Fibroblast of lung (primary cell): Measurements from ENCODE around the gene ZNF862. TPM values are rescaled to one million over a fixed set of nuclear protein-coding genes. Genes with fewer than 3 reads are reported as not detected.

ENCODE experiments used
- DNase-seq, 2 donors: peaks; one replicate each; pipeline versions ENCODE4 v3.0.0 to v3.0.0-alpha.2; 2010; ENCODE audit warnings: low read depth in 2 of 2
- H2AFZ ChIP-seq: 2 replicates; pipeline ENCODE4 v1.5.1; 2012; ENCODE audit warnings: low read length, control low read depth, inconsistent platforms
- H3K27ac ChIP-seq: 2 replicates; pipeline ENCODE4 v1.5.1; 2011; ENCODE audit warnings: low read length, control low read depth; ENCODE audit not compliant: insufficient read depth
- H3K27me3 ChIP-seq: 2 replicates; pipeline ENCODE4 v1.5.1; 2011; ENCODE audit warnings: mild to moderate bottlenecking, low read length; ENCODE audit not compliant: control insufficient read depth, insufficient read depth
- H3K36me3 ChIP-seq: 2 replicates; pipeline ENCODE4 v1.5.1; 2011; ENCODE audit warnings: low read length; ENCODE audit not compliant: control insufficient read depth, insufficient read depth
- H3K4me1 ChIP-seq: 2 replicates; pipeline ENCODE4 v1.5.1; 2011; ENCODE audit warnings: low read length; ENCODE audit not compliant: control insufficient read depth, insufficient read depth; ENCODE audit errors: extremely low read depth
- H3K4me2 ChIP-seq: 2 replicates; pipeline ENCODE4 v1.5.1; 2011; ENCODE audit warnings: low read length, control low read depth; ENCODE audit not compliant: insufficient read depth; ENCODE audit errors: extremely low read depth
- H3K4me3 ChIP-seq, 4 experiments: fragments of 200-600 bp in 1 of 4; sonication (generic) in 1 of 4; replicated peaks in 1 of 4; 2 replicates each; pipeline ENCODE4 v1.5.1; 2011 to 2016; ENCODE audit warnings: low read length in 4 of 4, low read depth in 3 of 4, mild to moderate bottlenecking in 3 of 4, control low read depth in 2 of 4, inconsistent platforms in 1 of 4, mixed read lengths in 1 of 4; ENCODE audit not compliant: insufficient read depth in 1 of 4; ENCODE audit errors: control extremely low read depth in 1 of 4
- H3K79me2 ChIP-seq: 2 replicates; pipeline ENCODE4 v1.5.1; 2012; ENCODE audit warnings: mild to moderate bottlenecking, low read length, inconsistent platforms; ENCODE audit not compliant: control insufficient read depth, insufficient read depth
- H3K9ac ChIP-seq: 2 replicates; pipeline ENCODE4 v1.5.1; 2011; ENCODE audit warnings: mild to moderate bottlenecking, low read length, control low read depth; ENCODE audit not compliant: insufficient read depth
- H3K9me3 ChIP-seq: 2 replicates; pipeline ENCODE4 v1.5.1; 2012; ENCODE audit warnings: low read depth, low read length; ENCODE audit not compliant: control insufficient read depth, insufficient read depth
- H4K20me1 ChIP-seq: 2 replicates; pipeline ENCODE4 v1.5.1; 2011; ENCODE audit warnings: low read length; ENCODE audit not compliant: control insufficient read depth, insufficient read depth; ENCODE audit errors: extremely low read depth
- EZH2 ChIP-seq: IDR thresholded peaks from 2 replicates; pipeline ENCODE4 v1.5.1; 2012; ENCODE audit warnings: low read length, control low read depth, mild to moderate bottlenecking; ENCODE audit errors: missing control alignments
- polyA plus RNA-seq, 2 donors: library from polyadenylated mRNA; depleted of rRNA in 1 of 2; stranded (reverse) in 1 of 2; unstranded in 1 of 2; fragments of >200 nt; gene quantifications; 2 replicates each; pipeline ENCODE4 v1.2.1, GENCODE V29; 2011 to 2012; ENCODE audit warnings: missing spikeins in 1 of 2
- total RNA-seq: library from RNA; depleted of rRNA; stranded (reverse); fragments of >200 nt; gene quantifications from 2 replicates; pipeline ENCODE4 v1.2.1, GENCODE V29; 2014
- TF ChIP-seq, protein P1 (sequence below), 2 donors: IDR thresholded peaks in 1 of 2; conservative IDR thresholded peaks in 1 of 2; 1 replicate in 1 of 2; 2 replicates in 1 of 2; pipeline ENCODE4 v1.5.1; 2011 to 2012; ENCODE audit warnings: low read length in 2 of 2, control low read depth in 1 of 2, inconsistent platforms in 1 of 2, low read depth in 1 of 2, mild to moderate bottlenecking in 1 of 2

ZNF862 gene
- total and polyA plus RNA-seq, 2 donors (not counting 1 experiment from before 2014, with no cell fraction given) = 4.7 to 10.9 TPM

DNA sequence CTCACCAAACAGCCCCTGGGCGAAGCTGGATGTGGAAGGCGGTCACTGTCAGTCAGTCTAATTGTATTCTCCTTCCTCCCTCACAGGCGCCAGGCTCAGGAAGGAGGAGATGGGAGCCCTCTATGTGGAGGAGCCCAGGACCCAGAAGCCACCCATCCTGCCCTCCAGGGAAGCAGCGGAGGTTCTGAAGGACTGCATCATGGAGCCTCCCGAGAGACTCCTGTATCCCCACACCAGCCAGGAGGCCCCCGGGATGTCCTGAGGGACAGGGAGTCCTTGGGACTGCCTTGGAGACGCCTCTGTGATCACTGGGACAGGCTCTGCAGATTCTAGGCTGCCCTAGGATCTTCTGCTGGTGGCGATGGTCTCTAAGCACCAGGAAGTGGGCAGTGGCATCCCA lies 25.8 kb downstream of the ZNF862 start:
- Histone ChIP-seq H4K20me1 (no peaks in the 10 kb centered on the region), H3K9ac (no peak overlapping the region), H3K36me3 (no peaks in the 10 kb centered on the region), H3K4me1 (no peaks in the 10 kb centered on the region), H3K4me2 (no peak overlapping the region), H3K79me2 (no peaks in the 10 kb centered on the region), H3K4me3 (no peak overlapping the region), H3K9me3 (no peaks in the 10 kb centered on the region), H3K27me3 (no peaks in the 10 kb centered on the region), H2AFZ (no peak overlapping the region), H3K27ac (no peak overlapping the region)
- DNase-seq = no peak
- TF ChIP-seq, protein P1, sequence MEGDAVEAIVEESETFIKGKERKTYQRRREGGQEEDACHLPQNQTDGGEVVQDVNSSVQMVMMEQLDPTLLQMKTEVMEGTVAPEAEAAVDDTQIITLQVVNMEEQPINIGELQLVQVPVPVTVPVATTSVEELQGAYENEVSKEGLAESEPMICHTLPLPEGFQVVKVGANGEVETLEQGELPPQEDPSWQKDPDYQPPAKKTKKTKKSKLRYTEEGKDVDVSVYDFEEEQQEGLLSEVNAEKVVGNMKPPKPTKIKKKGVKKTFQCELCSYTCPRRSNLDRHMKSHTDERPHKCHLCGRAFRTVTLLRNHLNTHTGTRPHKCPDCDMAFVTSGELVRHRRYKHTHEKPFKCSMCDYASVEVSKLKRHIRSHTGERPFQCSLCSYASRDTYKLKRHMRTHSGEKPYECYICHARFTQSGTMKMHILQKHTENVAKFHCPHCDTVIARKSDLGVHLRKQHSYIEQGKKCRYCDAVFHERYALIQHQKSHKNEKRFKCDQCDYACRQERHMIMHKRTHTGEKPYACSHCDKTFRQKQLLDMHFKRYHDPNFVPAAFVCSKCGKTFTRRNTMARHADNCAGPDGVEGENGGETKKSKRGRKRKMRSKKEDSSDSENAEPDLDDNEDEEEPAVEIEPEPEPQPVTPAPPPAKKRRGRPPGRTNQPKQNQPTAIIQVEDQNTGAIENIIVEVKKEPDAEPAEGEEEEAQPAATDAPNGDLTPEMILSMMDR (conservative IDR thresholded peaks at IDR 0.05 in 1 of 2, IDR thresholded peaks at IDR 0.05 in 1 of 2; ENCODE audit: low read depth in 1 of 2, low read length in 2 of 2) = no peak
- no peak for TF ChIP-seq EZH2

DNA sequence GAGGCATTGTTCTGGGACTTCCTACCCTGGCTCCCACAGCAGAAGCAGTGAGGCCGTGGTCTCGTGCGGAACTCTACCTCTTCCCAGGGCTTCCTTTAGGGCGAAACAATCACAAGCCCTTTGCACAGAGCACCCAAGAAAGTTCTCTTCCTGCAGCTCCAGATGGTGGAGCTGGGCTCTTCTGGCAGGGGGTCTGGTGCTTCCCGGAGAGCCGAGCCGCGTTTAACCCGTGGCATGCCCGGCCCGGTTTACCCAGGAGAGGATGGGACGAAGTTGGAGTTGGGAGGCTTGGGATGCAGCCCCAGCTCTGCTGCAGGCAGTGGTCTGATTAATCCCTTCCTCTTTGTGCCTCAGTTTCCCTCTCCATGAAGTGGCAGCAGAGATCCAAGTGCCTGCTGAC lies 26.6 kb downstream of the ZNF862 start:
- DNase-seq = no peak
- Histone ChIP-seq H2AFZ (no peak overlapping the region), H3K9me3 (no peaks in the 10 kb centered on the region), H3K4me3 (no peak overlapping the region), H3K27ac (no peak overlapping the region), H3K4me2 (no peak overlapping the region), H4K20me1 (no peaks in the 10 kb centered on the region), H3K79me2 (no peaks in the 10 kb centered on the region), H3K27me3 (no peaks in the 10 kb centered on the region), H3K4me1 (no peaks in the 10 kb centered on the region), H3K36me3 (no peaks in the 10 kb centered on the region), H3K9ac (no peak overlapping the region)
- TF ChIP-seq, protein P1 (conservative IDR thresholded peaks at IDR 0.05 in 1 of 2, IDR thresholded peaks at IDR 0.05 in 1 of 2; ENCODE audit: low read depth in 1 of 2, low read length in 2 of 2) = no peak
- TF ChIP-seq EZH2 = no peak

DNA sequence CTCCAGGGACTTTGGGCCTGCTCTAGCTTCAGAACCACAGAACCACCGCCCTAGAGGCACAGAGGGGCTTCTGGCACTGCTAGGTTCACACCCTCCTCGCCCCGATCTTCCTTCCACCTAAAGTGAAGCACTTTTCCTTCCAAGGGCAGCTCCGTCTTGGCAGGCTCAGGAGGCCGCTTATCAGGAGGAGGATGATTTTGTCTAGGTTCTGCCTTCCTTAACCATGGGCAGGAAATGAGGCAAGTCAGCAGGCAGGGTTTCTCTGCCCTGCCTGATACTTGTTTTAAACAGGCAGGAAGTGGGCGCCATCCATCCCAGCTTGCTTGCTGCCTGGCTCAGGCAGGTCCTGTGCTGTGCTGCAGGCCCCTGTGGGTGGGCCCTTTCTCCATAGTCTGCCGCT lies 27.3 kb downstream of the ZNF862 start:
- no peak overlapping the region for H3K9ac ChIP-seq
- no peak for TF ChIP-seq EZH2
- TF ChIP-seq, protein P1 (conservative IDR thresholded peaks at IDR 0.05 in 1 of 2, IDR thresholded peaks at IDR 0.05 in 1 of 2; ENCODE audit: low read depth in 1 of 2, low read length in 2 of 2) = no peak
- H4K20me1 ChIP-seq = no peaks in the 10 kb centered on the region
- no peaks in the 10 kb centered on the region for H3K36me3 ChIP-seq
- no peaks in the 10 kb centered on the region for H3K79me2 ChIP-seq
- H3K27ac ChIP-seq = no peak overlapping the region
- no peaks in the 10 kb centered on the region for H3K9me3 ChIP-seq
- peak in 1 of 2 donors; percentile 20 for DNase-seq
- H2AFZ ChIP-seq = no peak overlapping the region
- H3K27me3 ChIP-seq = no peaks in the 10 kb centered on the region
- H3K4me3 ChIP-seq = no peak overlapping the region
- no peaks in the 10 kb centered on the region for H3K4me1 ChIP-seq
- no peak overlapping the region for H3K4me2 ChIP-seq
